ENCODE measurements around the gene UBE2QL1.

The UBE2QL1 gene

DNA sequence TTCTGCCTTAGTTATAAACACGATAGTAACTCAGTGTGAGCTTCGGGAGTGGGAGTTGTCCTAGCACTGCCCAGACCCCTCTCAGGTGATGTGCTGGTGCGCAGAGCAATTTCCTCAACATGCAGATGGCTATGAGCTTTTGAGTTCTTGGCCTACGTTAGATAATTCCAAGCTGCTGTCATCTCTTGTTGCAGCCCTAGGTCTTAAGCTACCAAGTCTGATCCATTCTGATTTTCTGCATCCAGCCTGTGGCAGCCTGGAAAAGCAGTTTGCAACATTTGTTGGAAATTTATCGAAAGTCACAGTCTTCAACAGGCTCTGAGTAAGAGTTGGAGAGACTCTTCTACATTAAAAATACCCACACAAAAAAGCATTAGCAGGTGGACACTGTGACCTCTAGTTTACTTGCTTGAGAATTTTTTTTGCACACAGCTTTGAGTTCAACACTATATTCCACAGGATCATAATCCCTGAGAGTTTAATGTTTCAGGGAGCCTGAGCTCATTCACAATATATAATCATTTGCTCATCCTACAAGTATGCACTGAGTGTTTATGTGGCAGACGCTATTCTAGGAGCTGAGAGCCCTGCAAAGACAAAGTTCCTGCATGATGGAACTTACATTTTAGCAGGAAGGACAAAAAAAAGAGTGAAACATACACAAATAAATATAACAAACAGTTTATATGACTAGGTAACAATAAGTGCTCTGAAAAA is 91.6 kb downstream of the UBE2QL1 start:
- Histone ChIP-seq H3K9me3 (ENCODE audit: insufficient read depth, low read length) (no peaks in the 10 kb centered on the region), H3K9ac (ENCODE audit: insufficient read length, low read depth) (no peak overlapping the region), H3K4me1 (ENCODE audit: insufficient read depth, insufficient read length) (no peaks in the 10 kb centered on the region), H3K4me3 (ENCODE audit: insufficient read length, low read depth) (no peak overlapping the region), H3K27me3 (ENCODE audit: insufficient read depth, insufficient read length) (no peaks in the 10 kb centered on the region), H3K36me3 (ENCODE audit: insufficient read depth, insufficient read length, low read length) (no peaks in the 10 kb centered on the region)
- no peak for DNase-seq (ENCODE audit: low read depth, low spot score)
- TF ChIP-seq SUZ12 (IDR thresholded peaks at IDR 0.05; ENCODE audit: extremely low read depth, insufficient read depth, insufficient read length) (no peak), ZNF274 (IDR thresholded peaks at IDR 0.05; ENCODE audit: low read depth, low read length) (no peak), YY1 (IDR thresholded peaks at IDR 0.05; ENCODE audit: insufficient read depth, insufficient read length) (no peak)

DNA sequence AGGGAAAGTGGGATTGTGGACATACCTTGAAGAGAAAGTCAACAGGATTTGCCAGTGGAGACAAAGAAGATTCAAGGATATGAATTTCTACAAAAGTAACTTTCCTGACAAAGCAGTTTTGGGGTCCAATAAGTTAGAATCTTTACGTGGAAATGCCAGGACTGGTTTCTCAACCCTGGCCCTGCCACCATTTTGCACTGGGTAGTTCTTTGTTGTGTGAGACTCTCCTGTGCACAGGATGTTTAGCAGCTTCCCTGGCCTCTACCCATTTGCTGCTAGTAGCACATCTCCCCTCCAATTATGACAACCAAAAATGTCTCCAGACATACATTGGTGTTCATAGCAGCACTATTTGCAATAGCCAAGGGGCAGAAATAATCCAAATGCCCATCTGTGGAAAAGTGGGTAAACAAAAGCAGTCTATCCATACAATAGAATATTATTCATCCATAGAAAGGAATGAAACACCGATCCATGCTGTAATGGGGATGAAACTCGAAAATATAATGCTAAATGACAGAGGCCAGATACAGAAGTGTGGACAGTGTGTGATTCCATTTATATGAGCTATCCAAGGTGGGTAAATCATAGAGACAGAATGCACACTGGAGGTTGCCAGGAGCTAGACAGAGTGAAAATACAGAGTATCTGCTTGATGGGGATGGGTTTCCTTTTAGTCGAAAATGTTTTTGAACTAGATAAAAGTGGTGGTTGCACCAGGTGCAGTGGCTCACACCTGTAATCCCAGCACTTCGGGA is 92.8 kb downstream of the UBE2QL1 start:
- H3K9me3 ChIP-seq (ENCODE audit: insufficient read depth, low read length), result no peaks in the 10 kb centered on the region
- TF ChIP-seq ZNF274 (IDR thresholded peaks at IDR 0.05; ENCODE audit: low read depth, low read length) (no peak), YY1 (IDR thresholded peaks at IDR 0.05; ENCODE audit: insufficient read depth, insufficient read length) (no peak), SUZ12 (IDR thresholded peaks at IDR 0.05; ENCODE audit: extremely low read depth, insufficient read depth, insufficient read length) (no peak)
- H3K4me3 ChIP-seq (ENCODE audit: insufficient read length, low read depth), result no peak overlapping the region
- DNase-seq (ENCODE audit: low read depth, low spot score), result no peak
- no peak overlapping the region for H3K9ac ChIP-seq (ENCODE audit: insufficient read length, low read depth)
- no peaks in the 10 kb centered on the region for H3K4me1 ChIP-seq (ENCODE audit: insufficient read depth, insufficient read length)
- H3K27me3 ChIP-seq (ENCODE audit: insufficient read depth, insufficient read length), result no peaks in the 10 kb centered on the region
- no peaks in the 10 kb centered on the region for H3K36me3 ChIP-seq (ENCODE audit: insufficient read depth, insufficient read length, low read length)

GRCh38 chr5:6542421-6543345 is 94.0 kb downstream of the UBE2QL1 start:
- no peak for DNase-seq (ENCODE audit: low read depth, low spot score)
- H3K4me1 ChIP-seq (ENCODE audit: insufficient read depth, insufficient read length), result no peaks in the 10 kb centered on the region
- no peaks in the 10 kb centered on the region for H3K9me3 ChIP-seq (ENCODE audit: insufficient read depth, low read length)
- H3K36me3 ChIP-seq (ENCODE audit: insufficient read depth, insufficient read length, low read length), result no peaks in the 10 kb centered on the region
- no peak overlapping the region for H3K4me3 ChIP-seq (ENCODE audit: insufficient read length, low read depth)
- no peaks in the 10 kb centered on the region for H3K27me3 ChIP-seq (ENCODE audit: insufficient read depth, insufficient read length)
- no peak for TF ChIP-seq ZNF274 (IDR thresholded peaks at IDR 0.05; ENCODE audit: low read depth, low read length)
- TF ChIP-seq SUZ12 (IDR thresholded peaks at IDR 0.05; ENCODE audit: extremely low read depth, insufficient read depth, insufficient read length), result no peak
- TF ChIP-seq YY1 (IDR thresholded peaks at IDR 0.05; ENCODE audit: insufficient read depth, insufficient read length), result no peak
- H3K9ac ChIP-seq (ENCODE audit: insufficient read length, low read depth), result no peak overlapping the region

DNA sequence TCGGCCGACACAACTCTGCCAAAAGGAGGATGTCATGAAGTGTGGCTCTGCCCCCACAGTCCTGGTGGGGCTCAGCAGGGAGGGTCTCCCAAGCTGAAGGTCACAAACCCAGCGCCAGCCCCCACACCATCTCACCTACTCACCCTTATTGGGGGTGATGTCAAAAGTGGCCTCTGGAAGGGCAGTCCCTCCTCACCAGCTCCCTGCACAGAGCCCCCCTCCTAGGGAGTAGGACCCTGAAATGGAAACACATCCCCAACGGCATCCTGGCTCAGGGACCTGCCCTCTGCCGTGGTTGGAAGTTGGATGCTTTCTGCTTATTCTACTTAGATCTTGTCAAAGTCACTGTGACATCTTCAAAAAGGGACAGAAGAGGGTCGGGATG is 94.7 kb downstream of the UBE2QL1 start:
- Histone ChIP-seq H3K4me3 (ENCODE audit: insufficient read length, low read depth) (no peak overlapping the region), H3K9me3 (ENCODE audit: insufficient read depth, low read length) (no peaks in the 10 kb centered on the region), H3K4me1 (ENCODE audit: insufficient read depth, insufficient read length) (no peaks in the 10 kb centered on the region), H3K27me3 (ENCODE audit: insufficient read depth, insufficient read length) (no peaks in the 10 kb centered on the region), H3K36me3 (ENCODE audit: insufficient read depth, insufficient read length, low read length) (no peaks in the 10 kb centered on the region), H3K9ac (ENCODE audit: insufficient read length, low read depth) (no peak overlapping the region)
- TF ChIP-seq ZNF274 (IDR thresholded peaks at IDR 0.05; ENCODE audit: low read depth, low read length) (no peak), SUZ12 (IDR thresholded peaks at IDR 0.05; ENCODE audit: extremely low read depth, insufficient read depth, insufficient read length) (no peak), YY1 (IDR thresholded peaks at IDR 0.05; ENCODE audit: insufficient read depth, insufficient read length) (no peak)
- DNase-seq (ENCODE audit: low read depth, low spot score), result no peak

DNA sequence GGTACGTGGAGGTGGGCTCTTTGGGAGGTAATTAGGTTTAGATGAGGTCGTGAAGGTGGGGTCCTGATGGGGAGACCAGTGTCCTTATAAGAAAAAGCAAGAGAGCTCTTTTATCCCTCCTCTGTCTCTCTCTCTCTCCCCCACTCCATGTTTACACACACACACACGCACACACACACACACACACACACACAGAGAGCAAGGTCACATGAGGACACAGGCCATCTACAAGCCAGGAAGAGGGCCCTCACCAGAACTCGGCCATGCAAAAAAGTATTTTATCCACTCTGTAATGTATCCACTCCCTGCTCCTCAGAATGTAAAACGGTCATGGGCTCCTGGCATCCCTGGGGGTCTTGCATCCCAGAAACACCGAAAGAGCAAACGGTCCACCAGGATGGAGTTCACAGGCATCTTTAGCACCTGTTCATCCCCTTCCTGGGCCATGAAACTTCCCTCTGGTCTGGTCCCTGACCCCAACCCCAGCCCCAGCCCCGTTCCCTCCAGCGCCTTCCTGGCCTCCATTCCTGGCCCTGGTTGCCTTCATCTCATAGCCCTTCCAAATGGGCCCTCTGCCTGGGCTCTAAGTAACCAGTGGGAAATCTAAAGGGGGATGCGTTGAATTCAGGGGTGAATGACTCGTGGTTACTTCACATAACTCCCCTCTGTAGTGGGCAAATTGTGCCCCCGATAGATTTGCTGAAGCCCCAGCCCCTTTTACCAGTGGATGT is 95.3 kb downstream of the UBE2QL1 start:
- H3K9me3 ChIP-seq (ENCODE audit: insufficient read depth, low read length), result no peaks in the 10 kb centered on the region
- H3K4me1 ChIP-seq (ENCODE audit: insufficient read depth, insufficient read length), result no peaks in the 10 kb centered on the region
- no peak for TF ChIP-seq SUZ12 (IDR thresholded peaks at IDR 0.05; ENCODE audit: extremely low read depth, insufficient read depth, insufficient read length)
- TF ChIP-seq ZNF274 (IDR thresholded peaks at IDR 0.05; ENCODE audit: low read depth, low read length), result no peak
- no peak for TF ChIP-seq YY1 (IDR thresholded peaks at IDR 0.05; ENCODE audit: insufficient read depth, insufficient read length)
- no peak overlapping the region for H3K9ac ChIP-seq (ENCODE audit: insufficient read length, low read depth)
- H3K36me3 ChIP-seq (ENCODE audit: insufficient read depth, insufficient read length, low read length), result no peaks in the 10 kb centered on the region
- H3K27me3 ChIP-seq (ENCODE audit: insufficient read depth, insufficient read length), result no peaks in the 10 kb centered on the region
- no peak for DNase-seq (ENCODE audit: low read depth, low spot score)
- H3K4me3 ChIP-seq (ENCODE audit: insufficient read length, low read depth), result no peak overlapping the region

Measured in NT2/D1 (cell line).